Coronary artery (tissue), 2 donors: ENCODE results near the gene PLPPR2.

Experiments
- DNase-seq: peaks from one replicate; pipeline ENCODE4 v3.0.0-alpha.2; 2017; ENCODE audit warnings: low spot score
- H3K27ac ChIP-seq, 2 donors: fragments of 200-600 bp; sonication (generic); one replicate each; pipeline ENCODE4 v1.5.1; 2016 to 2019
- H3K4me3 ChIP-seq: fragments of 200-600 bp; sonication (generic); 2 replicates; pipeline ENCODE4 v1.5.1; 2016; ENCODE audit warnings: mild to moderate bottlenecking, moderate library complexity
- TF ChIP-seq, protein P1 (sequence below): fragments of 200-600 bp; sonication (generic); IDR thresholded peaks from one replicate; pipeline ENCODE4 v1.5.1; 2019; ENCODE audit warnings: antibody characterized with exemption

Gene PLPPR2

GRCh38 chr19:11365557-11366117, 10.4 kb downstream of the PLPPR2 start:
- Histone ChIP-seq H3K27ac (no peak overlapping the region), H3K4me3 (no peak overlapping the region)
- TF ChIP-seq, protein P1, sequence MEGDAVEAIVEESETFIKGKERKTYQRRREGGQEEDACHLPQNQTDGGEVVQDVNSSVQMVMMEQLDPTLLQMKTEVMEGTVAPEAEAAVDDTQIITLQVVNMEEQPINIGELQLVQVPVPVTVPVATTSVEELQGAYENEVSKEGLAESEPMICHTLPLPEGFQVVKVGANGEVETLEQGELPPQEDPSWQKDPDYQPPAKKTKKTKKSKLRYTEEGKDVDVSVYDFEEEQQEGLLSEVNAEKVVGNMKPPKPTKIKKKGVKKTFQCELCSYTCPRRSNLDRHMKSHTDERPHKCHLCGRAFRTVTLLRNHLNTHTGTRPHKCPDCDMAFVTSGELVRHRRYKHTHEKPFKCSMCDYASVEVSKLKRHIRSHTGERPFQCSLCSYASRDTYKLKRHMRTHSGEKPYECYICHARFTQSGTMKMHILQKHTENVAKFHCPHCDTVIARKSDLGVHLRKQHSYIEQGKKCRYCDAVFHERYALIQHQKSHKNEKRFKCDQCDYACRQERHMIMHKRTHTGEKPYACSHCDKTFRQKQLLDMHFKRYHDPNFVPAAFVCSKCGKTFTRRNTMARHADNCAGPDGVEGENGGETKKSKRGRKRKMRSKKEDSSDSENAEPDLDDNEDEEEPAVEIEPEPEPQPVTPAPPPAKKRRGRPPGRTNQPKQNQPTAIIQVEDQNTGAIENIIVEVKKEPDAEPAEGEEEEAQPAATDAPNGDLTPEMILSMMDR: no peak
- DNase-seq: no peak

DNA sequence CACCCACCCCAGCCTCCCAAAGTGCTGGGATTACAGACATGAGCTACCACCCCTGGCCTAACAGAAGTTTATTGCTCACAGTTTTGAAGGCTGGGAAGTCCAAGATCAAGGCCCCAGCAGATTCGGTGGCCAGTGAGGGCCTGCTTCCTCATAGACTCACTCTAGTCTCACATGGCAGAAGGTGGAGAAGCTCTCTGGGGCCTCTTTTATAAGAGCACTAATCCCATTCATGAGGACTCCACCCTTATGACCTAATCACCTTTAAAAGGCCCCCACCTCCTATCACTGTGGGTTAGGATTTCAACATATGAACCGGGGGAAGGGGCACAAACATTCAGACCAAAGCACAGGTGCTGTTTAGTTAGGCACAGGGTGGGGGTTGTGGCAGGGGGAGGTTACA, 12.3 kb downstream of the PLPPR2 start:
- H3K4me3 ChIP-seq: no peak overlapping the region
- no peak overlapping the region for H3K27ac ChIP-seq
- no peak for DNase-seq
- TF ChIP-seq, protein P1: no peak

DNA sequence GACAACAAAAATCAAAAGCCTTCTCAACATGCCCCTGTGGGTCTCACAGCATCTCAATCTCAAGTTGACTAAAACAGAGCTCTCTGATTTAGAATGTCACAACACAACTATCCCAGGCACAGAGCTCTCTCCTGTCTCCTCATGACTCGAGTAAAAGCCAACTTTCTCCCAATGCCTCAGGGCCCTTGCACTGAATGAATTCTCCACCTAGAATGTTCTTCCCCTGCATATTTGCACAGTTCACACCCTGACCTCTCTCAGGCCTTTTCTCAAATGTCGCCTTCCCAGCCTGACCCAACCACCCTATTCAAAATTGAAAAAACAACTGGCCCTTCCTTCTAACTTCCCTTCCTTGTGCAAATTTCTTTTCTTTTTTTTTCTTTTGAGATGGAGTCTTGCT, 15.5 kb downstream of the PLPPR2 start:
- TF ChIP-seq, protein P1: no peak
- Histone ChIP-seq H3K4me3 (no peak overlapping the region), H3K27ac (no peak overlapping the region)
- DNase-seq: no peak

DNA sequence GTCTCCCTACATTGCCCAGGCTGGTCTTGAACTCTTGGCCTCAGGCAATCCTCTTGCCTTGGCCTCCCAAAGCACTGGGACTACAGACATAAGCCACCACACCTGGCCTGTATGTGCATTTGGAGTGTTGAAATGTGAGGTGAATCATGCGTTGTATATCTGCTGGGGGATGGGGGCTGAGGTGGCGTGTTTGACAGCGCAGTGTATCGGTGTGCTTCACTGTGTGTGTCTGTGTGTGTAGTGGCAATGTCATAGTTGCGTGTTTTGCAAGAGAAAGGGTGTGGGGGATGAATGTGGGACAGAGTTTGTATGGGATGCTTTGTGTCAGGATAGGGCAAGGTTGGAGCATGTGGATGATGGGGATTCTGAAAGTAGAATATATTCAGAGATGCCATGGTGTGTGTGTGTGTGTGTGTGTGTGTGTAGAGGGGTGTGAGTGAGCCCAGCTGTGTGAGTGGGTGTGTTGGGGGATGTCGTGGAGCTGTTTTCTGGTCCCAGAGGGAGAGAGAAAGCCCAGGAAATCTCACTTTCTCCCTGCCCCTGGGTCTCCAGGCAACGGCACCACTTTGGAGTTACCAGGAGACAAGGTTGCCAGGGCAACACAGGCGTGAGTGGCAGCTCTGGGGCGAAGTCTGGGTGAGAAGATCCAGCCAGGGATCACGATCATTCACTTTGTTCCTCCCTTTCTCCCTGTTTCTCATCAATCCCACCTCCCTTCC, 18.1 kb downstream of the PLPPR2 start:
- no peak for DNase-seq
- H3K27ac ChIP-seq: no peak overlapping the region
- no peak overlapping the region for H3K4me3 ChIP-seq
- TF ChIP-seq, protein P1: no peak

DNA sequence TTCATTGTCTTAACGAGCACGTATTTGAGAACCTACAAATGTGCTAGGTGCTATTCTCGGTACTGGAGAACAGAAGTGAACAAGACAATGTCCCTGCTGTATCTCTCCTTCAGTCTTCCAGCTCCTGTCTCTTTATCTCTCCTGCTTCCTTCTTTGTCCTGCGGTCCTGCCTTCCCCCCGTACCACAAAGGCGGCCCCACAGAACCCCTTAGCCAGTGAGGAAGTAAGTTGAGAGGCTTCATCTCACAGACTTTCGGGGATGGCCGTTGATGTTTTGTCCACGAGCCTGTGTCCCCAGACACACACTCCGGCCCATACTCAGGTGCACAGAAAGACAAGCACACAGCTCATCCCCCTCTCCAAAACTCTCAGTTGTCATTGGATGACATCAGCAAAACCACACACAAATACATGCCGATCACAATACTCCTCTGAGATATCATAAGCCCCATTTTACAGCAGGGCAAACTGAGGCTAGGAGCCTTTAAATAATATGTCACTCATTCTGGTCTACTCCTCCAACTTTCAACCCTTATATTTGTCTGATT, 18.7 kb downstream of the PLPPR2 start:
- DNase-seq: no peak
- TF ChIP-seq, protein P1: no peak
- H3K4me3 ChIP-seq: peak overlapping the region; percentile 95
- H3K27ac ChIP-seq: peak overlapping the region; percentile 90 to 99

DNA sequence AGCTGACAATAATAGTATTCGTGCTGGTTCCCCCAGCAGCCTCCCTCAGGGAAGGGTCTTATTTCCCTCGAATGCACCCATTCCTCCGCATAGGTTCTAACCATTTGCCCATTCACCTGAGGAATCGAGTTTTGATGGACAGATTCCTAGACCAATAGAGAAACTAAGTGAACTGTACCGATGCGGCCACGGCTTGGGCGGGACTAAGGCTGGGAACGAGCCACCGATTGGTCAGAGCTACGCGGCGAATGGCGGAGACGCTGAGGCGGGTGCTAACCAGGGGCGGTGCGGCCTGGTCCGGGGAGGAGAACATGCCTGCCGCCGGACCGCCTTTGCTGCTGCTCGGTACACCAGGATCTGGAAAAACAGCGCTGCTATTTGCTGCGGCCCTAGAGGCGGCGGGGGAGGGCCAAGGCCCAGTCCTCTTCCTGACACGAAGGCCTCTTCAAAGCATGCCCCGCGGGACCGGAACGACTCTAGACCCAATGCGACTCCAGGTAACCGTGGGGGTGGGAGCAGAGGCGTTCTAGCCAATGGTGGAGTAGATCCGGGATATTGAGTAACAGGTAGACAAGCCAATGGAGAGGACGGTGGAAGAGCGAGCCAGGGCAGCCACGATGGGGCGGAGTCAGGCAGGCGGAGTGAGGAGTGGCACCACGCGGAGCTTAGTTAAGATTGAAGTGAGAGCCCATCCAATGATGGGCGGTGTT, 19.4 kb downstream of the PLPPR2 start, which contains the start of gene SWSAP1:
SWSAP1 (plus strand) TSS at position 234 of the 710 bp plus-strand sequence; CDS start at position 249, 15 bp downstream.
- TF ChIP-seq, protein P1: no peak
- peak; percentile 100 for DNase-seq
- Histone ChIP-seq H3K4me3 (peak within 1 kb of the TSS; percentile 95), H3K27ac (peak within 1 kb of the TSS; percentile 90 to 99)
